ENCODE measurements around the gene RCE1. TPM values are rescaled to one million over a fixed set of nuclear protein-coding genes. Genes with fewer than 3 reads are reported as not detected.

RCE1 gene
- total RNA-seq, 1 experiment from 2014 or later = 52.5 TPM

DNA sequence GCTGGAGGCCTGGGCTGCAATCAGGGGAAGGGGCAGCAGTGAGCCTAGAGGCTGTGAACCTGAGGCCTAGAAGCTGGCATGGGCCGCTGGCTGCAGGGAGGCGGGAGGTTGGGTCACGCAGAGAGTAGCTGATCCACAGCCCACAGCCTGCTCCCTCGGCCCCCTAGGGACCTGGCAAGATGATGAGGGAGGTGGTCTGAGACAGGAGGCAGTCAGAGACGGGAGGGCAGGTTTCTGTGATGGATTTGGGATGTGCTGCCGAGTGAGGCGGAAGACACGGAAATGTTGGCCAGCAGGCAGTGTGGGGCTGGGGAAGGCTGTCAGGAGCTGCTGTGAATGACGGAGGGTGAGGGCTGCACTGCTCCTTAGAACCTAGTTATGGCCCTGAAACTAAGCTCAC, 36.3 kb downstream of the RCE1 start:
- Histone ChIP-seq H3K79me2 (ENCODE audit: insufficient read depth, low read length) (no peaks in the 10 kb centered on the region), H3K9me3 (ENCODE audit: control insufficient read depth, low read depth, low read length) (no peaks in the 10 kb centered on the region), H2BK15ac (ENCODE audit: low read depth, low read length) (no peak overlapping the region), H2BK12ac (ENCODE audit: insufficient read length, low read depth, low read length) (no peak overlapping the region), H3K23me2 (ENCODE audit: insufficient read length, low read depth, low read length, poor library complexity, severe bottlenecking) (no peaks in the 10 kb centered on the region), H2BK20ac (ENCODE audit: low read depth, low read length, poor library complexity, severe bottlenecking) (no peak overlapping the region), H4K20me1 (ENCODE audit: control insufficient read depth, insufficient read depth, insufficient read length) (no peaks in the 10 kb centered on the region), H3K14ac (ENCODE audit: insufficient read depth, low read length) (no peak overlapping the region), H2AK5ac (ENCODE audit: insufficient read length, low read length) (no peak overlapping the region), H3K23ac (ENCODE audit: insufficient read length, low read depth, low read length) (no peak overlapping the region), H3T11ph (ENCODE audit: low read length) (no peak overlapping the region), H4K8ac (replicated peaks; ENCODE audit: insufficient read length, low read depth, low read length) (no peak overlapping the region), H4K5ac (ENCODE audit: insufficient read length, low read depth, low read length) (no peak overlapping the region), H2BK120ac (ENCODE audit: low read depth, low read length, poor library complexity, severe bottlenecking) (no peak overlapping the region), H3K27me3 (ENCODE audit: insufficient read depth, low read length) (no peaks in the 10 kb centered on the region), H3K27ac (ENCODE audit: insufficient read length, low read depth, low read length) (no peak overlapping the region), H4K91ac (ENCODE audit: insufficient read length, low read depth, low read length) (no peak overlapping the region), H3K79me1 (ENCODE audit: insufficient read depth, low read depth, low read length, poor library complexity, severe bottlenecking) (no peaks in the 10 kb centered on the region), H3K18ac (ENCODE audit: insufficient read length, low read depth, low read length) (no peak overlapping the region), H3K4me1 (ENCODE audit: insufficient read depth, low read length) (peaks cover 2% of the 10 kb centered on the region; the same call in 1 of the 2 replicates), H2BK5ac (ENCODE audit: insufficient read length, low read length) (no peak overlapping the region), H3K4ac (ENCODE audit: low read depth, low read length) (no peak overlapping the region), H2AFZ (ENCODE audit: low read length) (no peak overlapping the region), H3K4me2 (ENCODE audit: insufficient read depth, insufficient read length, low read length) (no peak overlapping the region), H3K56ac (ENCODE audit: insufficient read length, low read depth, low read length) (no peak overlapping the region), H3K9ac (ENCODE audit: extremely low read depth, insufficient read length, low read length) (no peak overlapping the region)
- no peaks in the 10 kb centered on the region for H3K36me3 Mint-ChIP-seq (ENCODE audit: insufficient read depth in 1 of 3, low read depth in 3 of 3)
- TF ChIP-seq, protein P1, sequence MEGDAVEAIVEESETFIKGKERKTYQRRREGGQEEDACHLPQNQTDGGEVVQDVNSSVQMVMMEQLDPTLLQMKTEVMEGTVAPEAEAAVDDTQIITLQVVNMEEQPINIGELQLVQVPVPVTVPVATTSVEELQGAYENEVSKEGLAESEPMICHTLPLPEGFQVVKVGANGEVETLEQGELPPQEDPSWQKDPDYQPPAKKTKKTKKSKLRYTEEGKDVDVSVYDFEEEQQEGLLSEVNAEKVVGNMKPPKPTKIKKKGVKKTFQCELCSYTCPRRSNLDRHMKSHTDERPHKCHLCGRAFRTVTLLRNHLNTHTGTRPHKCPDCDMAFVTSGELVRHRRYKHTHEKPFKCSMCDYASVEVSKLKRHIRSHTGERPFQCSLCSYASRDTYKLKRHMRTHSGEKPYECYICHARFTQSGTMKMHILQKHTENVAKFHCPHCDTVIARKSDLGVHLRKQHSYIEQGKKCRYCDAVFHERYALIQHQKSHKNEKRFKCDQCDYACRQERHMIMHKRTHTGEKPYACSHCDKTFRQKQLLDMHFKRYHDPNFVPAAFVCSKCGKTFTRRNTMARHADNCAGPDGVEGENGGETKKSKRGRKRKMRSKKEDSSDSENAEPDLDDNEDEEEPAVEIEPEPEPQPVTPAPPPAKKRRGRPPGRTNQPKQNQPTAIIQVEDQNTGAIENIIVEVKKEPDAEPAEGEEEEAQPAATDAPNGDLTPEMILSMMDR (conservative IDR thresholded peaks at IDR 0.05) = no peak
- DNase-seq = peak; percentile 27
- H3K27ac Mint-ChIP-seq = peak overlapping the region in 2 of 3 experiments; percentile 71 to 81; a peak in 3 of 7 replicates
- H3K4me3 Mint-ChIP-seq = no peak overlapping the region
- H3K4me1 Mint-ChIP-seq = peaks cover 40 to 63% of the 10 kb centered on the region in 2 experiments
- no peaks in the 10 kb centered on the region; the same call in 1 of the 2 replicates for H3K27me3 Mint-ChIP-seq (ENCODE audit: low read depth)
- no CpG with 5 or more reads among the region's 9 CpGs for WGBS (ENCODE audit: extremely low coverage, insufficient read length, low lambda C conversion rate)
- H3K9me3 Mint-ChIP-seq = no peaks in the 10 kb centered on the region
